Transverse colon (tissue), 4 donors: ENCODE results near the gene ADAMTS14. TPM values are rescaled to one million over a fixed set of nuclear protein-coding genes. Genes with fewer than 3 reads are reported as not detected.

Experiments used
- DNase-seq: peaks from one replicate; pipeline ENCODE4 v3.0.0-alpha.2; 2019
- H3K27ac ChIP-seq, 4 donors: fragments of 200-600 bp; sonication (generic); 2 replicates each; pipeline ENCODE4 v1.5.1; 2016 to 2018; ENCODE audit warnings: inconsistent platforms in 4 of 4
- H3K27me3 ChIP-seq: fragments of 200-600 bp; sonication (generic); 2 replicates; pipeline ENCODE4 v1.5.1; 2017; ENCODE audit warnings: inconsistent platforms
- H3K36me3 ChIP-seq, 4 donors: fragments of 200-600 bp; sonication (generic); 2 replicates each; pipeline ENCODE4 v1.5.1; 2017 to 2019; ENCODE audit warnings: inconsistent platforms in 4 of 4
- H3K4me1 ChIP-seq, 4 donors: fragments of 200-600 bp; sonication (generic); 2 replicates each; pipeline ENCODE4 v1.5.1; 2017 to 2020; ENCODE audit warnings: inconsistent platforms in 4 of 4
- H3K4me3 ChIP-seq, 4 donors: fragments of 200-600 bp; sonication (generic); 1 replicate in 1 of 4; 2 replicates in 3 of 4; pipeline versions ENCODE4 v1.5.1 to v1.6.1; 2017 to 2019; ENCODE audit warnings: inconsistent platforms in 4 of 4
- H3K9me3 ChIP-seq, 2 donors: fragments of 200-600 bp; sonication (generic); 2 replicates each; pipeline ENCODE4 v1.5.1; 2017 to 2019; ENCODE audit warnings: inconsistent platforms in 2 of 2
- EP300 ChIP-seq: sonication (generic); formaldehyde crosslinking; IDR thresholded peaks from one replicate; pipeline ENCODE4 v1.6.1; 2017; ENCODE audit warnings: antibody characterized with exemption, low read depth
- POLR2A ChIP-seq: fragments of 450-650 bp; IDR thresholded peaks from one replicate; pipeline ENCODE4 v1.6.1; 2016; ENCODE audit warnings: antibody characterized with exemption, mild to moderate bottlenecking, moderate library complexity
- POLR2AphosphoS5 ChIP-seq, 3 donors: sonication (generic); formaldehyde crosslinking; IDR thresholded peaks; one replicate each; pipeline ENCODE4 v1.6.1; 2016; ENCODE audit warnings: antibody characterized with exemption in 3 of 3
- WGBS, 2 donors: methylation state at CpG; one replicate each; pipeline ENCODE4 v1.1.5; 2018; ENCODE audit warnings: low coverage in 1 of 2; 5-methylcytosine and 5-hydroxymethylcytosine counted together
- in situ Hi-C, 4 donors: fragments of 200-750 bp; cut with MboI; loops; one replicate each; pipeline versions ENCODE4 v1.15.0 to v1.15.1; 2017; ENCODE audit warnings: low sequenced_read_pairs in 3 of 4, low pct_ligation_motif_present in 1 of 4, low pct_unique_long_range_greater_than_20kb in 1 of 4
- intact Hi-C: fragments of 100-400 bp; cut with DNase I; formaldehyde crosslinking; loops from one replicate; pipeline ENCODE4 v1.15.1; 2023; ENCODE audit warnings: low total_unique reads
- total RNA-seq, 4 donors: library from RNA; depleted of rRNA; stranded (reverse); fragments of >200 nt; gene quantifications; one replicate each; pipeline ENCODE4 v1.1.0, GENCODE V29; 2016
- TF ChIP-seq, protein P1 (sequence below), 5 experiments: fragments of 200-600 bp in 3 of 5; fragments of 450-650 bp in 2 of 5; sonication (generic) in 3 of 5; IDR thresholded peaks; 1 replicate in 2 of 5; 2 replicates in 3 of 5; pipeline ENCODE4 v1.5.1; 2016 to 2017; ENCODE audit warnings: antibody characterized with exemption in 5 of 5, inconsistent platforms in 3 of 5, mild to moderate bottlenecking in 2 of 5, moderate library complexity in 1 of 5

Gene ADAMTS14
- total RNA-seq, 4 donors from 2014 or later: 0.95 to 3.8 (median 1.4) TPM

GRCh38 chr10:70747192-70747965 lies 75.1 kb downstream of the ADAMTS14 start:
- in situ Hi-C loops: no loop called here
- 81% methylated on average over 15 of the region's 15 CpGs; no CpG with 5 or more reads in 1 of the 2 donors for WGBS, 2 donors

GRCh38 chr10:70748305-70748704 lies 76.0 kb downstream of the ADAMTS14 start:
- no peaks in the 10 kb centered on the region for H3K4me1 ChIP-seq
- H3K4me3 ChIP-seq: no peak overlapping the region
- in situ Hi-C loops (no loop called here), intact Hi-C loops (no loop called here)
- H3K27ac ChIP-seq: no peak overlapping the region
- H3K27me3 ChIP-seq: no peaks in the 10 kb centered on the region
- no peak for DNase-seq
- 90% methylated on average over 3 of the region's 3 CpGs; no CpG with 5 or more reads in 1 of the 2 donors for WGBS, 2 donors
- H3K36me3 ChIP-seq: no peaks in the 10 kb centered on the region
- TF ChIP-seq POLR2AphosphoS5 (IDR thresholded peaks at IDR 0.05): no peak
- TF ChIP-seq POLR2A: no peak
- TF ChIP-seq, protein P1, sequence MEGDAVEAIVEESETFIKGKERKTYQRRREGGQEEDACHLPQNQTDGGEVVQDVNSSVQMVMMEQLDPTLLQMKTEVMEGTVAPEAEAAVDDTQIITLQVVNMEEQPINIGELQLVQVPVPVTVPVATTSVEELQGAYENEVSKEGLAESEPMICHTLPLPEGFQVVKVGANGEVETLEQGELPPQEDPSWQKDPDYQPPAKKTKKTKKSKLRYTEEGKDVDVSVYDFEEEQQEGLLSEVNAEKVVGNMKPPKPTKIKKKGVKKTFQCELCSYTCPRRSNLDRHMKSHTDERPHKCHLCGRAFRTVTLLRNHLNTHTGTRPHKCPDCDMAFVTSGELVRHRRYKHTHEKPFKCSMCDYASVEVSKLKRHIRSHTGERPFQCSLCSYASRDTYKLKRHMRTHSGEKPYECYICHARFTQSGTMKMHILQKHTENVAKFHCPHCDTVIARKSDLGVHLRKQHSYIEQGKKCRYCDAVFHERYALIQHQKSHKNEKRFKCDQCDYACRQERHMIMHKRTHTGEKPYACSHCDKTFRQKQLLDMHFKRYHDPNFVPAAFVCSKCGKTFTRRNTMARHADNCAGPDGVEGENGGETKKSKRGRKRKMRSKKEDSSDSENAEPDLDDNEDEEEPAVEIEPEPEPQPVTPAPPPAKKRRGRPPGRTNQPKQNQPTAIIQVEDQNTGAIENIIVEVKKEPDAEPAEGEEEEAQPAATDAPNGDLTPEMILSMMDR (IDR thresholded peaks at IDR 0.05): no peak
- no peaks in the 10 kb centered on the region for H3K9me3 ChIP-seq

More at GRCh38 chr10:70747192-70747965, 75.1 kb downstream of the ADAMTS14 start:
- intact Hi-C loops: no loop called here
- Histone ChIP-seq H3K4me1 (peaks cover 0 to 7% (median 3%) of the 10 kb centered on the region in 4 donors), H3K36me3 (no peaks in the 10 kb centered on the region), H3K27me3 (no peaks in the 10 kb centered on the region), H3K9me3 (no peaks in the 10 kb centered on the region), H3K27ac (no peak overlapping the region), H3K4me3 (no peak overlapping the region)
- DNase-seq: no peak
- no peak for TF ChIP-seq EP300
- no peak for TF ChIP-seq POLR2A
- TF ChIP-seq POLR2AphosphoS5 (IDR thresholded peaks at IDR 0.05): no peak
- TF ChIP-seq, protein P1 (IDR thresholded peaks at IDR 0.05): no peak

DNA sequence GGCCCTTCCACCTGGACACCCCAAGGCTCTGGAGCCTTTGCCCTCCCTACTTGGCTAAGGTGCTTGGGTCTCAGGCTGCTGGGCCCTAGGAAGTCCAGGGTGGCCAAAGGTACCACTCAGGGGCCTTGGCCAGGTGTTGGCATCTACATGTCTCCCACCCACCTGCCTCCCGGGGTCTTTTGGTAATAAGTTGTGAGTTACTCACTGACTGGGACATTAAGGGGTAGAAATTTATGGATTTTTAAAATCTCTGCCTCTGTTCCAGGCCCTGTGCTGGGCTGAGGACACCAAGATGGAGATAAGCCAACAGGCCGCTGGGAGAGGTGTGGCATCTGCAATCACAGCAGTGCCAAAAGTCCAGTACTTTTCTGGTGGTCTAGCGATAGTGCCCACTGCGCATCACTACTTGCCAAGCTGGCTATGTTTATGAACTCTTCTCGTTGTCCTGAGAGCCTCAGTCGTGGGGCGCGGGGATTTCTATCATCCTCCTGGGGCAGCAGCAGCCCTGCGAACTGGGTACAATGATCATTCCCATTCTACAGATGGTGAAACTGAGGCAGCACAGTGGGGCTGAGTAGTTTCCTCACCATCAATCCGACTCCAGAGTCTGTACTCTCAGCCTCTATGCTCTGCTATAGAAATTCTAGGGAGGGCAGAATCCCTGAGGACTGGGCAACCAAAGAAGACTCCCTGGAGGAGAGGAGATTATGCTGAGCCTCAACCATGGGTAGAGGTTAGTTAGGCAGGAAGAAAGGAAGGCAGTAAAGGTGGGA lies 76.7 kb downstream of the ADAMTS14 start:
- in situ Hi-C loops: no loop called here
- intact Hi-C loops: no loop called here
- Histone ChIP-seq H3K27me3 (no peaks in the 10 kb centered on the region), H3K4me1 (no peaks in the 10 kb centered on the region), H3K27ac (no peak overlapping the region), H3K4me3 (no peak overlapping the region), H3K9me3 (no peaks in the 10 kb centered on the region), H3K36me3 (no peaks in the 10 kb centered on the region)
- TF ChIP-seq POLR2A (no peak), POLR2AphosphoS5 (IDR thresholded peaks at IDR 0.05) (no peak), EP300 (no peak)
- no peak for DNase-seq
- WGBS, 2 donors: 89% methylated on average over 10 of the region's 10 CpGs; no CpG with 5 or more reads in 1 of the 2 donors

GRCh38 chr10:70749756-70750155 lies 77.5 kb downstream of the ADAMTS14 start:
- intact Hi-C loops: no loop called here
- H3K9me3 ChIP-seq: no peaks in the 10 kb centered on the region

More at GRCh38 chr10:70749756-70750155, 77.5 kb downstream of the ADAMTS14 start:
- 93% methylated on average over 9 of the region's 10 CpGs; no CpG with 5 or more reads in 1 of the 2 donors for WGBS, 2 donors
- Histone ChIP-seq H3K27ac (no peak overlapping the region), H3K4me1 (no peaks in the 10 kb centered on the region), H3K4me3 (no peak overlapping the region), H3K27me3 (no peaks in the 10 kb centered on the region), H3K36me3 (no peaks in the 10 kb centered on the region)
- in situ Hi-C loops: loop anchor here in 2 of 4 donors (10.0 to 25.0 kb wide), 2 partner anchors 195 to 287 kb away; no protein-coding TSS in a partner anchor
- TF ChIP-seq EP300 (no peak), POLR2A (no peak), POLR2AphosphoS5 (IDR thresholded peaks at IDR 0.05) (no peak)
- no peak for DNase-seq
